ENCODE data around the gene ZNF831.

The ZNF831 gene

DNA sequence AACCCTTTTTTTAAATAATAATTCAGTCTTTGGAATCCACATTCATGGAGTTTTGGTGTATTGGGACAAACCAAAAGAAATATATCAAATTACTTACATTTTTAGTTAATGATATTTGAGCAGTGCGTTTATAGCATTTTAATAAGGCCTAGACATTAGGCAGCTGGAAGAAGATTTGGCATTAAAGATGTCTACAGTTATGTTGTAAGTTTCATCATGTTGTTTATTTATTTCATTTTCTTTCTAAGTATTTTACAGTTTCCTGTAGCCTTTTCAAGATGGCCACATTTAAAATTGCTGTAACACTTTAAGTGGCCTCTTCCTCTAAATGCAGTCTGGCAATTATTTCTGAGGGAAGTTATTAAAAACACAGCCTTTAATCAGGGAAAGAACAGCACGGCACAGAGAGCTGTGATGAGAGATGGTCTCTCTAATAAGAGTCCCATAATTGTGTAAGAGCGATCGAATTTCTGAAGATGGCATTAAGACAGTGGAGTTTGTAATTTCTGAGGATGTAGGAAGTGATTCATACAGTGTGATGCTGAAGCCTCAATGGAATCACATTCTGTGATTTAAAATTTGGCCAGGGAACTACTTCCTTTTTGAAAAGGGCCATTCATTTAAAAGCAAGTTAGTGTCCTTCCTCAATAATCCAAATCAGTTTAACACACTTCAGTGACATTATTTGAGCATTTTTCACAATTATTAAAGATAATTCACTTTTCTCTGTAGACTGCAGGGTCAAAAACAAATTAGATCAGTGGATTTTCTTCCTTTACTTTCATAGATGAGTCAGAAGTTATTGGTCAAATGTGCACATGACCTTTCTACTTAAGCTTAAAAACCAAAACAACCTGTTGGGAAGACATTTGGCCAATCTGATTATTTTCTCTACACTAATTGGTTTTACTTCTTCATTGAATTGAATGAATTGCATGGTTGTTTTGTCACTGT lies 84.4 kb downstream of the ZNF831 start:
- DNase-seq (ENCODE audit: low spot score) = no peak

DNA sequence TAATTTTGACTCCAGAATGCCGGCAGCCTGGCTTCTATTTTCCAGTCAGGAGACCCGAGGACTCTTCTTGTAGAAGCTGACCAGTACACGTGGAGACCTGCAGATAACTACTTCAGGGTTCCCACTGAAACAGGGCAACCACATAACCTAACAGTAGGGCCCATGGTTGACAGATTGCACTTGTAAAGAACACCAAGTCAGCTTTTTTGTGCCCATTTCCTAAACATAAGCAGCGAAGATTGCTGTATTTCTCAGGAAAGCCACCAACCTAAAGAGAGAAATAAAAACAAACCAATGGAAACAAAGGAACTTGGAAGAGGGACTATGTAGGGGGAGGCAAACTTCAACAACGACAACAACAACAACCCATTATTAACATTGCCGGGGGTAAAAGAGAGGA lies 86.7 kb downstream of the ZNF831 start:
- no peak for DNase-seq (ENCODE audit: low spot score)

DNA sequence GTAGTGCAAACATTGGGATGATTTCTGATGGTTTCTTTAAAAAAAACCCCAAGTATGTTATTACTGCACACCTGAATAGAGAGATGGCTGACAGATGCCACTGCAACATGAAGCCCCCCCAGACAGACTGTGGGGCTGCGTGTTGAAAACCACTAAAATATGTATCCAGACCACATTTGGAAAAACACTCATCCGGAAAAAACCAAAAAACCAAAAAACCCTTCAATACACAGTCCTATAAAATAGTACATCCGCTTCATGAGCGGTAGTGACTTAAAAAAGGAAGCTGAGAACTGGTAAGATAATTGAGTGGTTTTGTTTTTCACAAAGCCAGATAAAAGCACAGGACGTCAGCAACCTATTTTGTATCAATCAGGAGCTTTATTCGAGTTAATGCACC lies 89.7 kb downstream of the ZNF831 start:
- DNase-seq (ENCODE audit: low spot score) = no peak

DNA sequence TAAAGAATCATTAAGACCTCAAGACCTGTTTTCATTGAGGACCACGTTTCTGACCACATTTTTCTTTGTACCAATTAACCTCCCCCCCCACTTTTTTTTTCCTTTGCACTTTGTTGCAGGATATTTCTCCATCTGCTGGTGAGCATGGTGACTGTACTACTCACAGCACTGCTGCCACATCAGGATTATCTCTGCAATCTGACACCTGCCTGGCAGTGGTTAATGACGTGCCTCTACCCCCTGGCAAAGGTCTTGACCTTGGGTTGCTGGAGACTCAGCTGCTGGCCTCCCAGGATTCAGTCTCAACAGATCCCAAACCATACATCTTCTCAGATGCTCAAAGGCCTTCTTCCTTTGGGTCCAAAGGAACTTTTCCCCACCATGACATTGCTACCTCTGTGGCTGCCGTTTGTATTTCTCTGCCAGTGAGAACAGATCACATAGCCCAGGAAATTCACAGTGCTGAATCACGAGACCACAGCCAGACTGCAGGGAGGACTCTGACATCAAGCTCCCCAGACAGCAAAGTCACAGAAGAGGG lies 90.2 kb downstream of the ZNF831 start:
- DNase-seq (ENCODE audit: low spot score) = peak; percentile 78

DNA sequence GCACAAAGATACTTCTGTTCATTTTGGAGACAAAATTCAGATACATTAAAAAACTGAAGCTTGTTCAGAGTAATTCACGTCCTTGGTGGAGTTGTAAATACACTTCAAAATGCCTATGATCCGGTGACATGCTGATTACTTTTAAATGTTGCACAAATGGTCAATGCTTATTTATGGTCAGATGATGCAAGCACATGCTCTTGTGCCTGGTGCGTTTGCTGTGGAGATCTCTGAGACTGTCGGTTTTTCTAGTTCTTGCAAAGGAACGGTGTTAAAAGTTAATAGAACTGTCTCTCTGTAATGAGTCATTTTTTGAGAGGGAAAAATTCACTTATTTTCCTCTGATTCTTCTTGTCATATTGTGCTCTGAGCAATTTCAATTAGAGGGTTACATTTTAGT lies 91.6 kb downstream of the ZNF831 start:
- no peak for DNase-seq (ENCODE audit: low spot score)

DNA sequence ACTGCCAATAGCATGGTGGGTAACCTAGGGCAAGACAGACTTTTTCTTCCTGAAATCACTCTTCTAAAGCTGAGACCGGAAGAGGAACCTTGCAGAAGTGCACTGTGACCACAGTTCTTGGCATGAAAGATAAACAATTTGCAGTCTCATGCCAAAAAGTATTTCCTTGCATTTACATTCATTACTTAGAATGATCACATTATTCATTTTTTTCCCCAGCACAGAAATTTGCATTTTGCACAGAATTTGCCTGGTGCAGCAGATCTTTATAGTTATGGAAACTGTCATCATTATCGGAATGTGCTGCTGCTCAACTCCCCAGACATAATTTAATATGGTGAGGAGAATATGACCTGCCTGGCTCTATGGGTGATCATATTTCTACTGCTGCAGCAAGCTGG lies 94.6 kb downstream of the ZNF831 start:
- no peak for DNase-seq (ENCODE audit: low spot score)

DNA sequence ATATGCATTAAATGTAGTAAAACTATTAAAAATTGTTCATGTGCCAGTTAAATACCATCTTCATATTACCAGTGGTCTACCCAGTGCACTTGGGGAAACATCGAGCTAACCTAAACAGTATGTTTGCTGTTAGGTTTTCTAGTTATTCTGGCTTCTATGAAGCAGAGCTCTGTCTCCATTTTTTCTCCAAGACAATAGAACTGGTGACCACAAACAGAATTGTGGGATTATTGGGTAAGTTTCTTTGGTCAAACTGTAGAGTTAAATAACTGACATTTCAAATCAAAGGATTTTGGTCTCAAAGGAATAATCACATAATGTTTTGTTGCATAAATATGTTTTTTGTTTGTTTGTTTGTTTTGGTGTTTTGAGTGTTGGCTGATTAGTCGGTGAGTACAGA lies 96.3 kb downstream of the ZNF831 start:
- DNase-seq (ENCODE audit: low spot score) = no peak

DNA sequence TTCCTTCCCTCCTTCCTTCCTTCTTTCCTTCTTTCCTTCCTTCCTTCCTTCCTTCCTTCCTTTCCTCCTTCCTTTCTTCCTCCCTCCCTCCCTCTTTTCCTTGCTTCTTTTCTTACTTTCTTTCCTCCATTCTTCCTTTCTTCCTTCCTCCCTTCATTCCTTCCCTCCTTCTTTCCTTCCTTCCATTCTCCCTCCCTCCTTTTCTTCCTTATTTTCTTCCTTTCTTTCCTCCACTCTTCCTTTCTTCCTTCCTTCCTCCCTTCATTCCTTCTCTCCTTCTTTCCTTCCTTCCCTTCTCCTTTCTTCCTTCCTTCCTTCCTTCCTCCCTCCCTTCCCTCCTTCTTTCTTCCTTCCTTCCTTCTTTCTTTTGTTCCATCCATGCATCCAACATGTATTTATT lies 101.7 kb downstream of the ZNF831 start:
- no peak for DNase-seq (ENCODE audit: low spot score)

DNA sequence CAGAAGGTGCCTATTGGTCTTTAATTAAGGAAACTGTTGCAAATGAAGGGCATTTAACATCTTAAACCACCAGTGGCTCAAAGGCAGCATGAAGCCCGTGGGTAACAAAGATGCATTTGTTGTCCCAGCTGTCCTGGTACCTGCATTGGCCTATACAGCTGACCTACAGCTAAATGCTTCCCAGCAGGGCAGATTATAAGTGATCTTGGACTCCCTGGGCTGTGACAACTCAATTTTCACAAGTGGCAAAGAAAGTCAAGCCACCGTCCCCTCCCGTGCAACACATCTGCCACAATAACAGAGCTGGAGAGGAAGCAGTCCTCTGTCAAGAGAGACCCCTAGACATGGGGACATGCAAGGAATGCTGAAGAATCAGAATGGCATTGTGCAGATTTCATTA lies 105.2 kb downstream of the ZNF831 start:
- DNase-seq (ENCODE audit: low spot score) = no peak

DNA sequence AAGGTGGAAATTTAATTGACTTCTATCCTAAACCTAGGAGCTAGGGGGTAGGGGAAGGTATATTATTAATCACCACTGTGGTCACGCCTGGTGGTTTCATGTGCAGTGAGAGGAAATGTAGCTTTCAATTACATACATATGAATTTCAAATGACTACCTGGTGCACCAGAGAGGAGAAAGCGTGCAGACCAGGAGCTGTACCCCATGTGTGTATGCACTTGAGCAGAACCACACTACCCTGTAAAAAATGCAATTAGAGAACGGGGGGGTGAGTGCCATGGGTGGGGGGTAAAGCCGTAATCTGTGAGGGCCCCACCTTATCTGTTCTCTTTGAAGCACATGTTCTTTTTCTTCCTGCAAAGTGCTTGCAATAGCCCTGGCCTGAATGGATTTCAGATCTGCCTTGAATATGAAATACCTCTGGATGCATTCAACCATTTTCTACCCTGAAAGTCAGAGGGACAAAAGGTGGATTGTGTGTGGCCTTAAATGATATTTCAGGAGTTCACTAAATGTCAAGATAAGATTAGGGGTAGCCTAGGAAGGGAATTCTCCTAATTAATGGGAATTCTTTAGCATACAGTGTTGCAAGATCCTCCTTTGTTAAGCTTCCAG lies 105.9 kb downstream of the ZNF831 start:
- DNase-seq (ENCODE audit: low spot score) = no peak

DNA sequence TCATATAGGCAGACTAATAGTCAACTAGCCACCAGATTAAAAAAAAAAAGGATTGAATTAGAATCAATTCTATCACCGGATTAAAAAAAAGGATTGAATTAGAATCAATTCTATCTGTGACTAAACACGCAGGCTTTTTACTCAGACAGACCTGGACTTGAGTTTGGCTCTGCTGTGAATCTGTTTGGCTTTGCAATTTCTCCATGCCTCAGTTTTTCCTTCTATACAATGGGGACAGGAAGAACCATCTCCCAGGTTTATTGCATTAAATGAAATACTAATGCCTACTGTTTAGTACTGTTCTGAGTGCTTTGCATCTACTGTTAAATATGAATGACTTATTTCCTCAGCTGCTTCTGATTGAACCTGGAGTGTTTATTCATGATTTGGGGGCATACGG lies 106.8 kb downstream of the ZNF831 start:
- no peak for DNase-seq (ENCODE audit: low spot score)

DNA sequence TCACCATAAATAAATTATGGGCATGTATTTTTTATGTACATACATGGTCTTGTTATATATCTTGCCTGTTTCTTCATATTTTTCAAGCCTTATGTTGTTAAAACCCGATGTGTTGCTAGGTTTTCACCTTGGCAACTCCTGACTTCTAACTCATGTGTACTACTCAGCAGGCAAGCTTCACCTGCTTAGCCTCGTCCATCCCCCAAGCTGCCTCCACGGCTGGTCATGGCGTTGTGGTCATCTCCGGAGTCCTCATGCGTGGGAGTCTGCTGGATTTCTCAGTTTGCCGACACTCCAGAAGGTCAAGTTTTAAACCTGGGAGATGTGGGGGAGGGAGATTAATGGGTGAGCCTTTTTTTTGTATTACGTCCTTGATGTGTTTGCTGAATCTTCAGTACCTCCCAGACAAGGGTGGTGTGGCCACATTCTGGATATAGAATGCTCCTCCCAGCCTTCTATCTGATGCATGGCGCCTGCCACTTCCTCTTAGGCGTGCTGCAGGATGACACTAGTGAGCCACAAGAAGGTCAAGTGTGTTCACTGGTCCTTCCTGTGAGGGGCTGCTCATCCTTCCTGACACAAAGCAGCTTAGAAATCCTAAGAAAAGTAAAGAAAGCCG lies 110.2 kb downstream of the ZNF831 start:
- no peak for DNase-seq (ENCODE audit: low spot score)

DNA sequence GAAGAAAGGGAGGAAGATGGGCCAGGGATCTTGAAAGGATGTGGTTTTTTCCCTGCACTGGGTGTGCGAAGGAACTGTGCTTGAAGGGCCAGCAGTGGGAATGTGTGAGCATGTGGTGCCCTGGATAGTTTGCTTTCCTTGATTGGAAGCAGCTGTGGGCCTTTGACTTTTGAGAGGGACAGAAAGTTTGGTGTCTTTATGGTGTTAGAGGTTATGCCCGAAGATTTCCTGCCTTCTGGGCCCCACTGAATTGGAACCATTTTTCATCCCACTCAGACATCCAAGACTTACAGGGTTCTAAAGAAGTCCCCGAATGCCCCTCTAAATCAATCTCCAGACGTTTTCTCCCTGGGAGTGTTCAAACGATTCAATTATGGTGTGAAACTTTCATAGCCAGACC lies 113.3 kb downstream of the ZNF831 start:
- no peak for DNase-seq (ENCODE audit: low spot score)

DNA sequence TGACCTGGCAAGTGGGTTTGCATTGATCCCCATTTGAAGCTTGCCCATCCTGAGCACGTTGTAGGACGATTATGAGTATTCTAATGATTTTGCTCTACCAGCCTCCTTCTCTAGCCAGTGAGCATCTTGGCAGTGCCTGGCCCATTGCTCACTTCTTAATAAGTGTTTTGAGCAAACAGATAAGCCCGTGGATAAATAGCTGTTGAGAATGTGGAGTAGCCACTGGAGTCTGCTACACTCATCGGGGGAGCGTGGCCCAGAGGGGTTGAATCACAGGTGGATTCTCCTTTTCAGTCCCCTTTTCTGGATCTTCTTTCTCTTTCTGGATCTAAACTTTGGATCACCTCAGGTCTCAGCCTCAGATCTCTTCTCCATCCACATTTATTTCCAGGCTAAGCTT lies 120.8 kb downstream of the ZNF831 start:
- no peak for DNase-seq (ENCODE audit: low spot score)

DNA sequence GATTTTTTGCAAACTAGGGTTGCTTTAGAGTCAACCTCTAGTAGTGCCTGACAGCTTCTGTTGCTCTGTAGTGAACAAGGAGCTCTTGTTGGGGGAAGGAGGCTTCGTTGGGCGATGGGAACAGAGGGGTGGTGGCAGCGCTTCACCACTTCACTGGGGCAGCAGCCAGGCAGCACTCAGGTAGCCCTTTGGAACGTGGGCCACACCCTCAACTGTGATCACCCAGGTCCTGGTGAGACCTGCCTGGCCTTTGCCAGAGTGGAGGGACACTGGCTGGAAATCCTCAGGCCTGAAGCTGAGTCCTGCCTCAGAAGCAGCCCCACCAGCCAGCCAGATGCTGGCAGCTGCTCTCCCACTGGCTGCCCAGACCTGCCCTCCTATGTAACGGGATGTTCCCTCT lies 126.4 kb downstream of the ZNF831 start:
- no peak for DNase-seq (ENCODE audit: low spot score)

DNA sequence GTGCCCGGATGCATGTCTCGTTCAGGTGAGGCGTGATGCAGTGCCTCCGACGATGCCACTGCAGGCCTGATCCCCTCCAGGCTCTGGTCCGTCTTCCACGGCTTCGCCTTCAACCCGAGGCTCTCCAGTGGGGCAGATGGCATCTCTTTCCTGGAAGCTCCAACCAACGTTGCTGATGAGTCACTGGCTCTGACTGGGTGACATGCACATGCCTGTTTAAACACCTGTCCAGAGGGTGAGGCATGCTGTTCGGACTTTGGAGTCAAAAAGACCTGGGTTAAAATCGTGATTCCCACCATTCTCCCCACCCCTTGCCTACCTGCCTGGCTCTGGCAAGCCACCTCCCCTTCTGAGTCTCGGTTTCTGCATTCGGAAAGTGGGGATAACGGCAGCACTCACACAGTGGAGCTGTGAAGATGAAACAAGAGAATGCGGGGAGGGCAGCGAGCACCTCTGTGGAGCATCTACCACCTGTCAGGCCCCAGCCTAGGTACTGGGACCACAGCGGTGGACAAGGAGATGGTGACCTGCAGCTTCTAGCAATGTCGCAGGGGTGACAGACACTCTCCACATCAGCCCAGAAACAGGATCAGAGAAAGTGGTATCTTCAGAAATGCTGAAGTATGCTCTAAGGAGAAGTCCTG lies 128.2 kb downstream of the ZNF831 start:
- peak; percentile 91 for DNase-seq (ENCODE audit: low spot score)

DNA sequence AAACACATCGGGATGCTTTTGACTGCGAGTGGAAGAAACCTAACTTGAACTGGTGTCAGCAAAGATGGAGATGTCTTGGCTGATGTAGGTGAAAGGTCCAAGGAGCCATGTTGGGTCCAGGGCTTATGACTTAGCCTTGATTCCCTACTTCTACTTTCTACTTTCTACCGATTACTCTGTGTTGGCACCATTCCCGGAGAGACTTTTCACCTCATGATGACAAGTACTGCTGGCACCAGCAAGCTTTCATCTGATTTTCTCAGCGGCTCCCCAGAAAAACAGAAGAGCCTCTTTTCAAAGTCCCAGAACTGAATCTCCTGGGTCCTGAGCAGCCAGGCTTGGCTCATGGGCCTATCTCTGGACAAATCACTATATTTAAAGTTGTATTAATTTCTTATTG lies 131.9 kb downstream of the ZNF831 start:
- no peak for DNase-seq (ENCODE audit: low spot score)

DNA sequence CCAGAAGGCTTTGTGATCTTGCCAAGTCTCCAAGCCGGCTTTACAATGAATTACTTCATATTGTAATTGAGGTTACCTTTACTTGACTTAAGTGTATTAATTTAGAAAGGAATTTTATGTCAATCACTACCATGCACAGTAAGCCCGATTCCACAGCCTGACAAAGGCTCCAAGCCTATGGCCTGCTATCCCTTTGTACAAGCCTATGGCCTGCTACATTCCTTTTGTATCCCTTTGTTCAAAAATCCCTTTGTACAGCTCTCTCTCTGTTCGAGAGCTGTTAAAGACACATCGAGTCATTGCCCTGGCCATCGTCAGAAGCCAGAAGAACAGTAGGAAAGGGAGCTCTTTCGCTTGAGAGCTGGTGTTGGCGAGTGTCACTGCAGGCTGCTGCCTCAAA lies 134.1 kb downstream of the ZNF831 start:
- DNase-seq (ENCODE audit: low spot score) = no peak

DNA sequence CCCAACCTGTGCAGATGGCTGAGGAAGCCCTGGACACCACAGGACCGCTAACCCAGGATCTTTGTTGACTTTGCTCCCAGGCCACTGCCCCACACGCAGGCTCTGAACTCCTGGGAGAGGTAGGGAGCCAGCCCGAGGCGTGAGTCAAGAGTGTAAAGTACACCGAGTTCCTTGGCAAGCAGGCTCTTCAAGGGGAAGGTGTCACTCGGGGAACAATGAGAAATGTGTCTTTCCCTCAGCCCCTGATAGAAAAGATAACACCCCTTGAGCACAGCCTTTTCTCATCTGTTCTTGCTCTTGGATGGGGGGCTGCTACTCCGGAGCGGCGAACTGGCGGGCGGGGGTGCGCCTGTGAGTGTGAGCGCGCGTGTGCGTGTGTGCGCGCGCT lies 136.3 kb downstream of the ZNF831 start:
- peak; percentile 23 for DNase-seq (ENCODE audit: low spot score)

DNA sequence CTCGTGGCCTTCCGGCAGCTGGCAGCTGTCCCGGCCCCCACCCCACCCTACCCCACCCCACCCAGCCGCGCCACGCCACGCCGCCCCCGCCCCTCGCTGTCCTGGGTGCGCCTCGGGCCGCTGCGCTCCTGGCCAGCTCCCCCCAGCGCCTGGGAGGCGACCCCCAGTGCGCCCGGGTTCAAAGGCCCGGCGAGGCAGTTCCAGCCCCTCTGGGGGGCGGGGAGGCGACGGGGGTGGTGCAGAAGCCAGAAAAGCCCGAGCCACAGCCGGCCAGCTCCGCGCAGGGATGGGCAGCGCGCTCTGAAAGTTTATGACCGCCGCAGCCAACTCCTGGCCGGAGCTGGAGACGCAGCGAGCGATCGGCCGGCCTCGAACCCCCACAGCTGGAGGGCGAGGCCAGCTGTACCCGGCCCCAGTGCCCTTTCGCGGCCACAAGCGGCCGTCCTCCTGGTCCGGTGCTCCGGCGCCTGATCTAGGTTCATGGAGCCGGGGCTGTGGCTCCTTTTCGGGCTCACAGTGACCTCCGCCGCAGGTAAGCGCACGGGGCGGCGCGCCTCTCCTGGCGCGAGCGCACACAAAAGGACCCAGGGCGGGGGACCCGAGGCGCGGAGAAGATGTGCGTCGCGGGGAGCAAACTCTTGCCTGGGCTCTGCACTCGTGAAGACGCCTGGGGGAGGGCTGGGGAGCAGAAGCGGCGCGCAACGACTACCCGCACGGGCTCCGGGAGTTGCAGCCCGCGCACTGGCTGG lies 136.9 kb downstream of the ZNF831 start, which contains the start of gene EDN3:
Gene EDN3, plus strand, starts transcription at position 279 of the 749 bp plus-strand sequence. Its CDS starts 202 bp downstream, at position 481.
- no peak for DNase-seq (ENCODE audit: low spot score)

DNA sequence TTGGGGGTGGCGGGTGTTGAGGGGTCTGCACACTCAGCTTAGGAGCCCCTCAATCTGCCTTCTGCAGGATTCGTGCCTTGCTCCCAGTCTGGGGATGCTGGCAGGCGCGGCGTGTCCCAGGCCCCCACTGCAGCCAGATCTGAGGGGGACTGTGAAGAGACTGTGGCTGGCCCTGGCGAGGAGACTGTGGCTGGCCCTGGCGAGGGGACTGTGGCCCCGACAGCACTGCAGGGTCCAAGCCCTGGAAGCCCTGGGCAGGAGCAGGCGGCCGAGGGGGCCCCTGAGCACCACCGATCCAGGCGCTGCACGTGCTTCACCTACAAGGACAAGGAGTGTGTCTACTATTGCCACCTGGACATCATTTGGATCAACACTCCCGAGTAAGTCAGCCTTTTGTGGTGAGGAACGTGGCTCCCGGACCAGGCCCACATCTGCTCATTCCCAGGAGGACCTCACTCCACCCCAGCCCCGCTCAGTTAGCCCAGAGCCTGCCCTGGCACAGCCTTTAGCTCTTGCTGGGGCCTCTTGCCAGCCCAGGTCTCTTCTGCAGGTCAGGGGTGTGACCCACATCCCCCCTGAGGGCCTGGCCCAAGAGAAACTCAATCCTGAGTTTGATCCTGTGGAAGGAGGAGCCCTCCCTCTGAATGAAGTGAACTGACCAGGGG lies 137.9 kb downstream of the ZNF831 start:
- no peak for DNase-seq (ENCODE audit: low spot score)

Data from SW480 (cell line).